Fibroblast of lung (primary cell): Measurements from ENCODE around the gene CCDC187. TPM values are rescaled to one million over a fixed set of nuclear protein-coding genes. Genes with fewer than 3 reads are reported as not detected.

Experiments used
- DNase-seq, 2 donors: peaks; one replicate each; pipeline versions ENCODE4 v3.0.0 to v3.0.0-alpha.2; 2010; ENCODE audit warnings: low read depth in 2 of 2
- H2AFZ ChIP-seq: 2 replicates; pipeline ENCODE4 v1.5.1; 2012; ENCODE audit warnings: low read length, control low read depth, inconsistent platforms
- H3K27ac ChIP-seq: 2 replicates; pipeline ENCODE4 v1.5.1; 2011; ENCODE audit warnings: low read length, control low read depth; ENCODE audit not compliant: insufficient read depth
- H3K27me3 ChIP-seq: 2 replicates; pipeline ENCODE4 v1.5.1; 2011; ENCODE audit warnings: mild to moderate bottlenecking, low read length; ENCODE audit not compliant: control insufficient read depth, insufficient read depth
- H3K36me3 ChIP-seq: 2 replicates; pipeline ENCODE4 v1.5.1; 2011; ENCODE audit warnings: low read length; ENCODE audit not compliant: control insufficient read depth, insufficient read depth
- H3K4me1 ChIP-seq: 2 replicates; pipeline ENCODE4 v1.5.1; 2011; ENCODE audit warnings: low read length; ENCODE audit not compliant: control insufficient read depth, insufficient read depth; ENCODE audit errors: extremely low read depth
- H3K4me2 ChIP-seq: 2 replicates; pipeline ENCODE4 v1.5.1; 2011; ENCODE audit warnings: low read length, control low read depth; ENCODE audit not compliant: insufficient read depth; ENCODE audit errors: extremely low read depth
- H3K4me3 ChIP-seq, 4 experiments: fragments of 200-600 bp in 1 of 4; sonication (generic) in 1 of 4; replicated peaks in 1 of 4; 2 replicates each; pipeline ENCODE4 v1.5.1; 2011 to 2016; ENCODE audit warnings: low read length in 4 of 4, low read depth in 3 of 4, mild to moderate bottlenecking in 3 of 4, control low read depth in 2 of 4, inconsistent platforms in 1 of 4, mixed read lengths in 1 of 4; ENCODE audit not compliant: insufficient read depth in 1 of 4; ENCODE audit errors: control extremely low read depth in 1 of 4
- H3K79me2 ChIP-seq: 2 replicates; pipeline ENCODE4 v1.5.1; 2012; ENCODE audit warnings: mild to moderate bottlenecking, low read length, inconsistent platforms; ENCODE audit not compliant: control insufficient read depth, insufficient read depth
- H3K9ac ChIP-seq: 2 replicates; pipeline ENCODE4 v1.5.1; 2011; ENCODE audit warnings: mild to moderate bottlenecking, low read length, control low read depth; ENCODE audit not compliant: insufficient read depth
- H3K9me3 ChIP-seq: 2 replicates; pipeline ENCODE4 v1.5.1; 2012; ENCODE audit warnings: low read depth, low read length; ENCODE audit not compliant: control insufficient read depth, insufficient read depth
- H4K20me1 ChIP-seq: 2 replicates; pipeline ENCODE4 v1.5.1; 2011; ENCODE audit warnings: low read length; ENCODE audit not compliant: control insufficient read depth, insufficient read depth; ENCODE audit errors: extremely low read depth
- EZH2 ChIP-seq: IDR thresholded peaks from 2 replicates; pipeline ENCODE4 v1.5.1; 2012; ENCODE audit warnings: low read length, control low read depth, mild to moderate bottlenecking; ENCODE audit errors: missing control alignments
- polyA plus RNA-seq, 2 donors: library from polyadenylated mRNA; depleted of rRNA in 1 of 2; stranded (reverse) in 1 of 2; unstranded in 1 of 2; fragments of >200 nt; gene quantifications; 2 replicates each; pipeline ENCODE4 v1.2.1, GENCODE V29; 2011 to 2012; ENCODE audit warnings: missing spikeins in 1 of 2
- total RNA-seq: library from RNA; depleted of rRNA; stranded (reverse); fragments of >200 nt; gene quantifications from 2 replicates; pipeline ENCODE4 v1.2.1, GENCODE V29; 2014
- TF ChIP-seq, protein P1 (sequence below), 2 donors: IDR thresholded peaks in 1 of 2; conservative IDR thresholded peaks in 1 of 2; 1 replicate in 1 of 2; 2 replicates in 1 of 2; pipeline ENCODE4 v1.5.1; 2011 to 2012; ENCODE audit warnings: low read length in 2 of 2, control low read depth in 1 of 2, inconsistent platforms in 1 of 2, low read depth in 1 of 2, mild to moderate bottlenecking in 1 of 2

Gene CCDC187
- total and polyA plus RNA-seq, 2 donors (not counting 1 experiment from before 2014, with no cell fraction given) = not detected

DNA sequence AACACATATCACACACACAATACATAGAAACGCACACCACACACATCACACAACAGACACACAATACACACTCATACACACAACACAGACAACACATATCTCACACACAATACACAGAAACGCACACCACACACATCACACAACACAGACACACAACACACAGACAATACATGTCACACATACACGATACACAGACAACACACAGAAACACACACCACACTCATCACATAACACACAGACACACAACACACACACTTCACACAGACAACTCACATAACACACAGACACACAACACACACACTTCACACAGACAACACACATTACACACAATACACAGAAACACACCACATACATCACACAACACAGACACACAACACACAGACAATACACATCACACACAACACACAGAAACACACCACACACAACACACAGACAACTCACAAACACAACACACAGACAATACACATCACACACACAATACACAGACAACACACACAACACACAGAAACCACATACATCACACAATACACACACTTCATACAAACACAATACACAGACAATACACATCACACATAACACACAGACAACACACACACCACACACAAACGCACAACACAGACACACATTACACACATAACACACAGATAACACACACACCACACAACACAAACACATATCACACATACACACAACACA lies 4.3 kb upstream of the CCDC187 start:
- Histone ChIP-seq H3K27ac (no peak overlapping the region), H3K79me2 (no peaks in the 10 kb centered on the region), H3K27me3 (no peaks in the 10 kb centered on the region), H3K9me3 (no peaks in the 10 kb centered on the region), H3K36me3 (no peaks in the 10 kb centered on the region), H3K4me1 (no peaks in the 10 kb centered on the region), H2AFZ (no peak overlapping the region), H3K9ac (no peak overlapping the region), H3K4me2 (no peak overlapping the region), H4K20me1 (no peaks in the 10 kb centered on the region), H3K4me3 (no peak overlapping the region)
- TF ChIP-seq, protein P1, sequence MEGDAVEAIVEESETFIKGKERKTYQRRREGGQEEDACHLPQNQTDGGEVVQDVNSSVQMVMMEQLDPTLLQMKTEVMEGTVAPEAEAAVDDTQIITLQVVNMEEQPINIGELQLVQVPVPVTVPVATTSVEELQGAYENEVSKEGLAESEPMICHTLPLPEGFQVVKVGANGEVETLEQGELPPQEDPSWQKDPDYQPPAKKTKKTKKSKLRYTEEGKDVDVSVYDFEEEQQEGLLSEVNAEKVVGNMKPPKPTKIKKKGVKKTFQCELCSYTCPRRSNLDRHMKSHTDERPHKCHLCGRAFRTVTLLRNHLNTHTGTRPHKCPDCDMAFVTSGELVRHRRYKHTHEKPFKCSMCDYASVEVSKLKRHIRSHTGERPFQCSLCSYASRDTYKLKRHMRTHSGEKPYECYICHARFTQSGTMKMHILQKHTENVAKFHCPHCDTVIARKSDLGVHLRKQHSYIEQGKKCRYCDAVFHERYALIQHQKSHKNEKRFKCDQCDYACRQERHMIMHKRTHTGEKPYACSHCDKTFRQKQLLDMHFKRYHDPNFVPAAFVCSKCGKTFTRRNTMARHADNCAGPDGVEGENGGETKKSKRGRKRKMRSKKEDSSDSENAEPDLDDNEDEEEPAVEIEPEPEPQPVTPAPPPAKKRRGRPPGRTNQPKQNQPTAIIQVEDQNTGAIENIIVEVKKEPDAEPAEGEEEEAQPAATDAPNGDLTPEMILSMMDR (conservative IDR thresholded peaks at IDR 0.05 in 1 of 2, IDR thresholded peaks at IDR 0.05 in 1 of 2; ENCODE audit: low read depth in 1 of 2, low read length in 2 of 2) = no peak
- no peak for TF ChIP-seq EZH2
- DNase-seq = no peak

DNA sequence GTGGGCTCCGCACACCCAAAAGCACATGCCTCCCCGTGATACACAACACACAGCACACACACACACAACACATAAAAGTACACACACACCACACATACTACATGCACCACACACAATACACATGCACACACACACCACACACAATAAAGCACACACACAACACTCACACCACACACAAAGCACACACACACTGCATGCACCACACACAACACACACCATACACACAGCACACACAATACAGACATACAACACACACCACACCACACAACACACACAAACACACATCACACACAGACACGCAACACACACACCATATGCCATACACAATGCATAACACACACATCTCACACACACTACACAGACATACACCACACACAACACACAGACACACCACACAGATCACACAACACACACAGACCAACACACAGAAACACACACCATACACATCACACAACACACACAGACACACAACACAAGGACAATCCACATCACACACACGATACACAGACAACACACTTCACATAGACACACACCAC lies 3.4 kb upstream of the CCDC187 start:
- no peak overlapping the region for H3K9ac ChIP-seq
- no peak overlapping the region for H2AFZ ChIP-seq
- no peaks in the 10 kb centered on the region for H4K20me1 ChIP-seq
- no peaks in the 10 kb centered on the region for H3K9me3 ChIP-seq
- no peak overlapping the region for H3K4me3 ChIP-seq
- H3K27me3 ChIP-seq = no peaks in the 10 kb centered on the region
- peak in 1 of 2 donors; percentile 12 for DNase-seq
- TF ChIP-seq EZH2 = no peak
- TF ChIP-seq, protein P1 (conservative IDR thresholded peaks at IDR 0.05 in 1 of 2, IDR thresholded peaks at IDR 0.05 in 1 of 2; ENCODE audit: low read depth in 1 of 2, low read length in 2 of 2) = no peak
- H3K27ac ChIP-seq = no peak overlapping the region
- H3K4me1 ChIP-seq = no peaks in the 10 kb centered on the region
- H3K4me2 ChIP-seq = no peak overlapping the region
- H3K79me2 ChIP-seq = no peaks in the 10 kb centered on the region
- H3K36me3 ChIP-seq = no peaks in the 10 kb centered on the region

DNA sequence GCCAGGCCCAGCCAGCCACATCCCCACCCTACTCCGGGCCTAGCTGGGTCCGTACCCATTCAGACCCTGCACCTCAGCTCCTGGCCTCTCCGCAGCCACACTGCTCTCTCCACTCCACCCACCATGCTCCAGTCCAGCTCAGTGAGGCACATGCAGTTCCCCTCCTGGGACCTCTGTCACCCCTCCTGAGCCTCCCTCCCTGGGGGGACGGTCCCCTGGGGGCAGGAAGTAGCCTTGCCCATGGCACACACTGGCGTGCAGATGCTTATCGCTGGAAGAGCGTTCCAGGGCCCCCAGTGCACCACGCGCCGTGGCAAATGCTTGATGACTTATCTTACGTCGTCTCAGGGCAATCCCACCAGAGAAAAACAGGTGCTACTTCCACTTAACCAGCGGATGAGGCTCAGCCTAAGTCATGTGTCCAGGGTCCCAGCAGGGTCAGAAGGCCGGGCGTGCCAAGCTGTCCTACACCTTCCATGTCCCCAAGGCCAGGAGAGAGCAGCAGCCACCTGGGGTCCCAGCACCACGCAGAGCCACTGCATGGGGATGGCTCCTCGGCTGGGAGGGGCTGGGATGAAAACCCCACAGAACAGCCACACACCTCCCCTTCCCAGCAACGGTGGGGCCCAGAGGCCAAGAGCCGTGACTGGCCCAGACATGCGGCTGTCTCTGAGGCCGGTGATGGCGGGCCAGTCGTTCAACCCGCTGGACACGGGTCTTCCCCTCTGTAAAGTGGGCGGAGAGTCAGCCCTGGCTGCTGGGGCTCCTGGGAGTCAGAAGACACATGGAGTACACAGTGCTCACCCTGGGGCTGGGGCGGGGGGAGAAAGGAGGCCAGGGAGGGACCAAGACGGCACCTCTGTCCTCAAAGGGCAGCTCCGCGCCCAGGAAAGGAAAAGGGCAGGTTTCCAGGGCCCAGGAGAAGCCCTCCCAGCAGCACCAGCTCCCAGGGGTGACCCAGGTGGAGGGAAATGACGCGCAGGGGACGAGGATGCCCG lies 2.6 kb upstream of the CCDC187 start:
- Histone ChIP-seq H3K9ac (no peak overlapping the region), H3K79me2 (no peaks in the 10 kb centered on the region), H3K4me3 (no peak overlapping the region), H3K9me3 (no peaks in the 10 kb centered on the region), H2AFZ (no peak overlapping the region), H3K4me1 (no peaks in the 10 kb centered on the region), H3K36me3 (no peaks in the 10 kb centered on the region), H4K20me1 (no peaks in the 10 kb centered on the region), H3K27ac (no peak overlapping the region), H3K27me3 (no peaks in the 10 kb centered on the region), H3K4me2 (no peak overlapping the region)
- TF ChIP-seq EZH2 = no peak
- TF ChIP-seq, protein P1 (conservative IDR thresholded peaks at IDR 0.05 in 1 of 2, IDR thresholded peaks at IDR 0.05 in 1 of 2; ENCODE audit: low read depth in 1 of 2, low read length in 2 of 2) = no peak
- no peak for DNase-seq
